Measurements from ENCODE around the gene ARHGEF1. TPM values are rescaled to one million over a fixed set of nuclear protein-coding genes. Genes with fewer than 3 reads are reported as not detected.
"Not testable (repeated sequence)": the region's sequence is repeated elsewhere in the genome, so short reads cannot be mapped to it uniquely, and the experiment has no call there.

Gene ARHGEF1
- total RNA-seq, 6 experiments from 2014 or later, result 63.8 to 73.3 (median 68.2) TPM

- no peaks in the 10 kb centered on the region for H3K36me3 Mint-ChIP-seq (ENCODE audit: low read depth)
- H3K27ac Mint-ChIP-seq, result no peak overlapping the region
- H3K27me3 Mint-ChIP-seq (ENCODE audit: insufficient read depth), result peaks cover 32% of the 10 kb centered on the region
- H3K4me3 Mint-ChIP-seq, result no peak overlapping the region
- no peaks in the 10 kb centered on the region for H3K4me1 Mint-ChIP-seq (ENCODE audit: low read depth)
- no peak for DNase-seq
- no peak for TF ChIP-seq CTCF (IDR thresholded peaks at IDR 0.05)
- H3K9me3 Mint-ChIP-seq, result no peaks in the 10 kb centered on the region
These were observed 30.8 kb downstream of the ARHGEF1 start for GRCh38 chr19:41913538-41914423.

GRCh38 chr19:41914424-41914834, 31.4 kb downstream of the ARHGEF1 start:
- not testable (repeated sequence) for H3K4me1 Mint-ChIP-seq (ENCODE audit: low read depth); H3K27ac Mint-ChIP-seq; H3K9me3 Mint-ChIP-seq; H3K4me3 Mint-ChIP-seq; DNase-seq; H3K36me3 Mint-ChIP-seq (ENCODE audit: low read depth)
- H3K27me3 Mint-ChIP-seq (ENCODE audit: insufficient read depth), result peaks cover 30% of the 10 kb centered on the region

GRCh38 chr19:41915021-41915775, 32.2 kb downstream of the ARHGEF1 start:
- no peak for TF ChIP-seq CTCF (IDR thresholded peaks at IDR 0.05)
- Mint-ChIP-seq H3K4me3 (no peak overlapping the region), H3K4me1 (ENCODE audit: low read depth) (no peaks in the 10 kb centered on the region), H3K27me3 (ENCODE audit: insufficient read depth) (peaks cover 29% of the 10 kb centered on the region), H3K9me3 (no peaks in the 10 kb centered on the region), H3K27ac (no peak overlapping the region), H3K36me3 (ENCODE audit: low read depth) (no peaks in the 10 kb centered on the region)
- no peak for DNase-seq

GRCh38 chr19:41915776-41916414, 32.9 kb downstream of the ARHGEF1 start:
- H3K36me3 Mint-ChIP-seq (ENCODE audit: low read depth), result no peaks in the 10 kb centered on the region
- no peak for TF ChIP-seq CTCF (IDR thresholded peaks at IDR 0.05)
- H3K9me3 Mint-ChIP-seq, result no peaks in the 10 kb centered on the region
- H3K4me3 Mint-ChIP-seq, result no peak overlapping the region
- H3K4me1 Mint-ChIP-seq (ENCODE audit: low read depth), result no peaks in the 10 kb centered on the region
- no peak overlapping the region for H3K27ac Mint-ChIP-seq
- H3K27me3 Mint-ChIP-seq (ENCODE audit: insufficient read depth), result peaks cover 24% of the 10 kb centered on the region
- DNase-seq, result no peak

- no peak for TF ChIP-seq CTCF (IDR thresholded peaks at IDR 0.05)
- Mint-ChIP-seq H3K27ac (no peak overlapping the region), H3K4me1 (ENCODE audit: low read depth) (no peaks in the 10 kb centered on the region), H3K27me3 (ENCODE audit: insufficient read depth) (peaks cover 20% of the 10 kb centered on the region), H3K4me3 (no peak overlapping the region), H3K9me3 (no peaks in the 10 kb centered on the region), H3K36me3 (ENCODE audit: low read depth) (no peaks in the 10 kb centered on the region)
- DNase-seq, result no peak
These were observed 34.7 kb downstream of the ARHGEF1 start for GRCh38 chr19:41917676-41918075.
